Prostate gland (tissue), 2 donors: Measurements from ENCODE around the gene FCHO2. TPM values are rescaled to one million over a fixed set of nuclear protein-coding genes. Genes with fewer than 3 reads are reported as not detected.
"Not testable (repeated sequence)": the region's sequence is repeated elsewhere in the genome, so short reads cannot be mapped to it uniquely, and the experiment has no call there.

Experiments
- DNase-seq: peaks from one replicate; pipeline ENCODE4 v3.0.0-alpha.2; 2019; ENCODE audit warnings: low spot score
- H3K27ac ChIP-seq, 2 donors: fragments of 200-600 bp; sonication (generic); 2 replicates each; pipeline ENCODE4 v1.5.1; 2017 to 2019
- H3K27me3 ChIP-seq: fragments of 200-600 bp; sonication (generic); replicated peaks from 2 replicates; pipeline ENCODE4 v1.5.1; 2019; ENCODE audit not compliant: insufficient read depth
- H3K36me3 ChIP-seq, 2 donors: fragments of 200-600 bp; sonication (generic); 1 replicate in 1 of 2; 2 replicates in 1 of 2; pipeline versions ENCODE4 v1.5.1 to v1.8.1; 2017 to 2019
- H3K4me1 ChIP-seq: fragments of 200-600 bp; sonication (generic); replicated peaks from 2 replicates; pipeline ENCODE4 v1.5.1; 2019
- H3K4me3 ChIP-seq, 2 donors: fragments of 200-600 bp; sonication (generic); 2 replicates each; pipeline ENCODE4 v1.5.1; 2017 to 2019
- H3K9me3 ChIP-seq: fragments of 200-600 bp; sonication (generic); 2 replicates; pipeline ENCODE4 v1.5.1; 2017
- CTCF ChIP-seq, 4 experiments: fragments of 200-600 bp in 2 of 4; fragments of 450-650 bp in 2 of 4; sonication (generic) in 2 of 4; IDR thresholded peaks; 1 replicate in 3 of 4; 2 replicates in 1 of 4; pipeline ENCODE4 v1.5.1; 2016 to 2019; ENCODE audit warnings: antibody characterized with exemption in 4 of 4, mild to moderate bottlenecking in 2 of 4, moderate library complexity in 2 of 4
- POLR2A ChIP-seq: fragments of 450-650 bp; IDR thresholded peaks from one replicate; pipeline ENCODE4 v1.6.1; 2016; ENCODE audit warnings: antibody characterized with exemption, mild to moderate bottlenecking
- POLR2AphosphoS5 ChIP-seq: sonication (generic); formaldehyde crosslinking; IDR thresholded peaks from one replicate; pipeline ENCODE4 v1.6.1; 2017; ENCODE audit warnings: antibody characterized with exemption
- WGBS: methylation state at CpG from one replicate; pipeline ENCODE4 v1.1.5; 2018; 5-methylcytosine and 5-hydroxymethylcytosine counted together
- intact Hi-C: fragments of 100-400 bp; cut with DNase I; formaldehyde crosslinking; loops from one replicate; pipeline ENCODE4 v1.14.2; 2022
- total RNA-seq, 2 donors: library from RNA; depleted of rRNA; stranded (reverse); fragments of >200 nt; gene quantifications; one replicate each; pipeline ENCODE4 v1.1.0, GENCODE V29; 2016

The FCHO2 gene
- total RNA-seq, 2 donors from 2014 or later = 18.8 to 24.6 TPM

- intact Hi-C loops = no loop called here
- no peak overlapping the region for H3K27ac ChIP-seq
- no peaks in the 10 kb centered on the region for H3K27me3 ChIP-seq
- WGBS = 95% methylated on average over 4 of the region's 4 CpGs
- no peak overlapping the region for H3K4me3 ChIP-seq
- no peaks in the 10 kb centered on the region for H3K4me1 ChIP-seq
- TF ChIP-seq POLR2AphosphoS5 (no peak), POLR2A (no peak), CTCF (IDR thresholded peaks at IDR 0.05) (no peak)
- no peak for DNase-seq
- no peaks in the 10 kb centered on the region for H3K36me3 ChIP-seq
- no peaks in the 10 kb centered on the region for H3K9me3 ChIP-seq
Observed at GRCh38 chr5:72999916-73000315, 44.1 kb downstream of the FCHO2 start.

- TF ChIP-seq CTCF (IDR thresholded peaks at IDR 0.05) = no peak
- TF ChIP-seq POLR2AphosphoS5 = no peak
- no peak for TF ChIP-seq POLR2A
- no peaks in the 10 kb centered on the region for H3K36me3 ChIP-seq
- no peak overlapping the region for H3K4me3 ChIP-seq
- H3K27ac ChIP-seq = no peak overlapping the region
- no peak for DNase-seq
- intact Hi-C loops = no loop called here
- H3K27me3 ChIP-seq = no peaks in the 10 kb centered on the region
- H3K9me3 ChIP-seq = no peaks in the 10 kb centered on the region
- no peaks in the 10 kb centered on the region for H3K4me1 ChIP-seq
- 86% methylated on average over 3 of the region's 3 CpGs for WGBS
Observed at GRCh38 chr5:73005886-73006285, 50.0 kb downstream of the FCHO2 start.

- no peak for TF ChIP-seq POLR2AphosphoS5
- no peak for TF ChIP-seq CTCF (IDR thresholded peaks at IDR 0.05)
- TF ChIP-seq POLR2A = no peak
- Histone ChIP-seq H3K9me3 (no peaks in the 10 kb centered on the region), H3K4me3 (no peak overlapping the region), H3K27ac (no peak overlapping the region), H3K4me1 (no peaks in the 10 kb centered on the region), H3K36me3 (no peaks in the 10 kb centered on the region), H3K27me3 (no peaks in the 10 kb centered on the region)
- intact Hi-C loops = no loop called here
- WGBS = 91% methylated on average over 4 of the region's 4 CpGs
- DNase-seq = no peak
Observed at GRCh38 chr5:73007051-73007450, 51.2 kb downstream of the FCHO2 start.

GRCh38 chr5:73008831-73009230 is 53.0 kb downstream of the FCHO2 start:
- Histone ChIP-seq H3K36me3 (no peaks in the 10 kb centered on the region), H3K9me3 (no peaks in the 10 kb centered on the region), H3K27me3 (no peaks in the 10 kb centered on the region), H3K4me1 (no peaks in the 10 kb centered on the region), H3K4me3 (no peak overlapping the region), H3K27ac (no peak overlapping the region)
- WGBS = 96% methylated on average over 1 of the region's 1 CpG
- DNase-seq = no peak
- intact Hi-C loops = no loop called here
- TF ChIP-seq CTCF (IDR thresholded peaks at IDR 0.05) (no peak), POLR2A (no peak), POLR2AphosphoS5 (no peak)

GRCh38 chr5:73011612-73012011 is 55.8 kb downstream of the FCHO2 start:
- not testable (repeated sequence) for H3K4me3 ChIP-seq

More at GRCh38 chr5:73011612-73012011, 55.8 kb downstream of the FCHO2 start:
- H3K4me1 ChIP-seq, H3K27ac ChIP-seq, intact Hi-C loops, DNase-seq, H3K9me3 ChIP-seq, H3K36me3 ChIP-seq, H3K27me3 ChIP-seq: not testable (repeated sequence)
- over 99% methylated on average over 9 of the region's 9 CpGs for WGBS
